Right hindlimb (tissue), 1 donor: ENCODE data around the gene FOXL3.
"Not testable (repeated sequence)": the region's sequence is repeated elsewhere in the genome, so short reads cannot be mapped to it uniquely, and the experiment has no call there.

ENCODE experiments used
- DNase-seq: peaks from one replicate; pipeline ENCODE4 v3.0.0-alpha.2; 2018

FOXL3 gene

GRCh38 chr7:255721-256361, 34.1 kb upstream of the FOXL3 start:
- no peak for DNase-seq

GRCh38 chr7:256461-256940, 33.5 kb upstream of the FOXL3 start:
- no peak for DNase-seq

GRCh38 chr7:256981-257646, 32.9 kb upstream of the FOXL3 start:
- no peak for DNase-seq

GRCh38 chr7:257647-257992, 32.4 kb upstream of the FOXL3 start:
- DNase-seq, result no peak

GRCh38 chr7:258476-259190, 31.3 kb upstream of the FOXL3 start:
- DNase-seq, result no peak

GRCh38 chr7:259191-259505, 30.8 kb upstream of the FOXL3 start:
- DNase-seq, result no peak

- DNase-seq, result no peak
Observed at GRCh38 chr7:259751-260405, 30.1 kb upstream of the FOXL3 start.

GRCh38 chr7:260441-261281, 29.3 kb upstream of the FOXL3 start:
- DNase-seq, result no peak

- DNase-seq, result no peak
Observed at GRCh38 chr7:261341-262250, 28.4 kb upstream of the FOXL3 start.

- DNase-seq, result no peak
Observed at GRCh38 chr7:262251-262572, 27.8 kb upstream of the FOXL3 start.

GRCh38 chr7:262631-263311, 27.2 kb upstream of the FOXL3 start:
- not testable (repeated sequence) for DNase-seq

- DNase-seq, result not testable (repeated sequence)
Observed at GRCh38 chr7:263483-264351, 26.3 kb upstream of the FOXL3 start.

- DNase-seq, result no peak
Observed at GRCh38 chr7:264541-265191, 25.3 kb upstream of the FOXL3 start.

GRCh38 chr7:265192-265997, 24.6 kb upstream of the FOXL3 start:
- DNase-seq, result no peak

GRCh38 chr7:265998-266850, 23.7 kb upstream of the FOXL3 start:
- no peak for DNase-seq

- DNase-seq, result no peak
Observed at GRCh38 chr7:266851-267840, 22.8 kb upstream of the FOXL3 start.
